SKM-1 treated with dmso at 0.1 percent for 144 hours (cell line): ENCODE measurements around the gene GALR2.
"Not testable (repeated sequence)": the region's sequence is repeated elsewhere in the genome, so short reads cannot be mapped to it uniquely, and the experiment has no call there.

Source experiments
- DNase-seq: peaks from one replicate; lab custom pipeline; 2025; ENCODE audit not compliant: unreplicated experiment; lab: John Stamatoyannopoulos, UW

Gene GALR2

GRCh38 chr17:76049836-76050537 is 24.6 kb upstream of the GALR2 start:
- no peak for DNase-seq

GRCh38 chr17:76050538-76051467 is 23.8 kb upstream of the GALR2 start:
- DNase-seq, result no peak

- no peak for DNase-seq
Observed at GRCh38 chr17:76051561-76051960, 23.0 kb upstream of the GALR2 start.

GRCh38 chr17:76053246-76054111 is 21.1 kb upstream of the GALR2 start:
- no peak for DNase-seq

GRCh38 chr17:76054112-76054476 is 20.5 kb upstream of the GALR2 start:
- DNase-seq, result no peak

GRCh38 chr17:76056882-76057281 is 17.7 kb upstream of the GALR2 start:
- DNase-seq, result no peak

GRCh38 chr17:76058264-76058663 is 16.3 kb upstream of the GALR2 start:
- DNase-seq, result not testable (repeated sequence)

GRCh38 chr17:76063875-76064546 is 10.6 kb upstream of the GALR2 start:
- DNase-seq, result no peak

- no peak for DNase-seq
Observed at GRCh38 chr17:76065775-76066174, 8.8 kb upstream of the GALR2 start.

- no peak for DNase-seq
Observed at GRCh38 chr17:76071531-76072147, 2.9 kb upstream of the GALR2 start.

GRCh38 chr17:76072148-76072858 is 2.3 kb upstream of the GALR2 start, which contains the start of gene SRP68:
TSS of gene SRP68 (minus strand) at chr17:76072517. CDS start at chr17:76072491, 26 bp downstream.
- DNase-seq, result peak; percentile 82

GRCh38 chr17:76075364-76076145 is 974 bp downstream of the GALR2 start:
- DNase-seq, result no peak

- DNase-seq, result no peak
Observed at GRCh38 chr17:76076146-76076764, 1.7 kb downstream of the GALR2 start.

- DNase-seq, result no peak
Observed at GRCh38 chr17:76076765-76077583, 2.4 kb downstream of the GALR2 start.

- no peak for DNase-seq
Observed at GRCh38 chr17:76077584-76078110, 3.1 kb downstream of the GALR2 start.

- not testable (repeated sequence) for DNase-seq
Observed at GRCh38 chr17:76078370-76078769, 3.8 kb downstream of the GALR2 start.

GRCh38 chr17:76078860-76079534 is 4.4 kb downstream of the GALR2 start, which contains the start of gene ZACN:
TSS of gene ZACN (plus strand) at chr17:76079182. CDS start at chr17:76079265, 83 bp downstream.
- no peak for DNase-seq
